Endodermal cell (in vitro differentiated cells): ENCODE results near the gene SP3. TPM values are rescaled to one million over a fixed set of nuclear protein-coding genes. Genes with fewer than 3 reads are reported as not detected.
"Not testable (repeated sequence)": the region's sequence is repeated elsewhere in the genome, so short reads cannot be mapped to it uniquely, and the experiment has no call there.

ENCODE experiments used
- DNase-seq: peaks from one replicate; pipeline ENCODE4 v3.0.0-alpha.2; 2017
- H3K27ac ChIP-seq: 2 replicates; pipeline ENCODE4 v1.5.1; 2013; ENCODE audit warnings: mild to moderate bottlenecking, low read depth, low read length, moderate library complexity
- H3K27me3 ChIP-seq: 2 replicates; pipeline ENCODE4 v1.6.1; 2013; ENCODE audit warnings: mild to moderate bottlenecking, low read length, moderate library complexity; ENCODE audit not compliant: insufficient read depth, control insufficient read depth, poor library complexity, severe bottlenecking
- H3K36me3 ChIP-seq: 2 replicates; pipeline ENCODE4 v1.7.0; 2013; ENCODE audit warnings: mild to moderate bottlenecking, low read length, moderate library complexity; ENCODE audit not compliant: control insufficient read depth, insufficient read depth
- H3K4me1 ChIP-seq: one replicate; pipeline ENCODE4 v1.7.0; 2013; ENCODE audit warnings: low read length; ENCODE audit not compliant: control insufficient read depth, insufficient read depth
- H3K4me3 ChIP-seq: 2 replicates; pipeline ENCODE4 v1.5.1; 2013; ENCODE audit warnings: mild to moderate bottlenecking, low read length, moderate library complexity
- H3K9ac ChIP-seq: 2 replicates; pipeline ENCODE4 v1.6.1; 2013; ENCODE audit warnings: mild to moderate bottlenecking, low read length, moderate library complexity; ENCODE audit not compliant: poor library complexity, severe bottlenecking; ENCODE audit errors: extremely low read depth
- H3K9me3 ChIP-seq: 2 replicates; pipeline ENCODE4 v1.6.1; 2013; ENCODE audit warnings: mild to moderate bottlenecking, low read length, moderate library complexity; ENCODE audit not compliant: control insufficient read depth
- H3K27ac Mint-ChIP-seq: 2 replicates; pipeline ENCODE4 v1.8.0; 2020; ENCODE audit warnings: mixed read lengths
- H3K27me3 Mint-ChIP-seq: 2 replicates; pipeline ENCODE4 v1.8.0; 2021; ENCODE audit warnings: mild to moderate bottlenecking, mixed read lengths; ENCODE audit not compliant: insufficient read depth
- H3K36me3 Mint-ChIP-seq: 2 replicates; pipeline ENCODE4 v1.8.0; 2020; ENCODE audit warnings: low read depth, mixed read lengths
- H3K4me1 Mint-ChIP-seq: 2 replicates; pipeline ENCODE4 v1.8.0; 2020; ENCODE audit warnings: mixed read lengths
- H3K4me3 Mint-ChIP-seq: 2 replicates; pipeline ENCODE4 v1.8.0; 2020; ENCODE audit warnings: mild to moderate bottlenecking, moderate library complexity, mixed read lengths
- H3K9me3 Mint-ChIP-seq: 2 replicates; pipeline ENCODE4 v1.8.0; 2020; ENCODE audit warnings: mild to moderate bottlenecking, mixed read lengths
- WGBS, 2 experiments: methylation state at CpG; one replicate each; pipeline versions ENCODE4 v1.1.5 to v1.1.7; 2013; ENCODE audit warnings: missing lambda C conversion rate in 2 of 2, mixed read lengths in 1 of 2; ENCODE audit not compliant: insufficient coverage in 1 of 2, insufficient read length in 1 of 2; 5-methylcytosine and 5-hydroxymethylcytosine counted together
- total RNA-seq, 2 donors: library from RNA; stranded (reverse); fragmentation: NEBNext Ultra II Directional in 1 of 2; extraction: Animal tissue kit (Norgen Biotek cat#: 25700) in 1 of 2; gene quantifications; 2 replicates in 1 of 2; 3 replicates in 1 of 2; pipeline ENCODE4 v1.2.1, GENCODE V29; 2021
- TF ChIP-seq, protein P1 (sequence below): fragments of 200-600 bp; sonication (generic); conservative IDR thresholded peaks from 2 replicates; pipeline ENCODE4 v1.5.0; 2021; ENCODE audit warnings: antibody characterized with exemption, mild to moderate bottlenecking

SP3 gene
- total RNA-seq, 2 donors from 2014 or later = 80.2 to 83.7 TPM

DNA sequence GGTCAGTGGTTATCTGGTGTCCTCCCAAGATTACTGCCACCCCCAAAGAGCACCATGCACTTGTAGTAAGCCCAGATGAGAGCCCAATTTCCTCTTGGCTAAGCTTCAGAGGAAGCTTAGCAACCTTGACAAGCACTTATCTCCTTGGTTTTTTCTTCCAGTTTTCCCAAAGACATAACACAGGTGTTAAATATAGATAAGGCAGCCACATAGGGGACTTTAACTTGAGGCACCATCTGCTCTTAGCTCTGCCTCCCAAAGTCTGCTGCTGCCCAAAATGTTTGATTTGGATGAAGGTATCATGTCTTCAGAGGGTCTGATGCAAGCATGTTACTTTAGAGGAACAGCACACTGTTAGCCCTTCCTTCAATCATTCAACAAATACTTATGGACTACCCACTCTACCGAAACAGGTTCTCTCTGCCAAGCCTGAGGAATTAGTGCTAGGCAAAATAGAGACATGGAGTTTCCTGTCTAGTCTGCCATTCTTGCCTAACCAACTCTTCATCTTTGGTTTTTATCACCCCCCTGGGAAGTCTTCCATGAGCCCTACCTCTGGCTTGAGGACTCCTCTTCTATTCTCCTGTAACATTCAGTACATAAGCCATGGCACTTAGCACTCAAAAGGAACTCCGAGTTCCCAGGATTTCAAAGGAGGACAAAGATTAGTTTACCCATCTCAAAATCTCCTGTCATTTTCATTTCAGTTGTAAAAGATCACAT, 73.7 kb downstream of the SP3 start:
- no peaks in the 10 kb centered on the region for H3K4me1 ChIP-seq
- DNase-seq = no peak
- H3K27ac ChIP-seq = no peak overlapping the region
- no peak overlapping the region for H3K27ac Mint-ChIP-seq
- 94 to 100% methylated on average over 2 of the region's 2 CpGs for WGBS, 2 experiments
- H3K9me3 ChIP-seq = peaks cover 26% of the 10 kb centered on the region
- H3K4me1 Mint-ChIP-seq = no peaks in the 10 kb centered on the region
- H3K27me3 Mint-ChIP-seq = no peaks in the 10 kb centered on the region
- no peaks in the 10 kb centered on the region for H3K36me3 Mint-ChIP-seq
- no peak overlapping the region for H3K4me3 Mint-ChIP-seq
- H3K36me3 ChIP-seq = no peaks in the 10 kb centered on the region
- H3K27me3 ChIP-seq = no peaks in the 10 kb centered on the region
- H3K9me3 Mint-ChIP-seq = peaks cover 32% of the 10 kb centered on the region
- H3K9ac ChIP-seq = no peak overlapping the region
- no peak overlapping the region for H3K4me3 ChIP-seq
- TF ChIP-seq, protein P1, sequence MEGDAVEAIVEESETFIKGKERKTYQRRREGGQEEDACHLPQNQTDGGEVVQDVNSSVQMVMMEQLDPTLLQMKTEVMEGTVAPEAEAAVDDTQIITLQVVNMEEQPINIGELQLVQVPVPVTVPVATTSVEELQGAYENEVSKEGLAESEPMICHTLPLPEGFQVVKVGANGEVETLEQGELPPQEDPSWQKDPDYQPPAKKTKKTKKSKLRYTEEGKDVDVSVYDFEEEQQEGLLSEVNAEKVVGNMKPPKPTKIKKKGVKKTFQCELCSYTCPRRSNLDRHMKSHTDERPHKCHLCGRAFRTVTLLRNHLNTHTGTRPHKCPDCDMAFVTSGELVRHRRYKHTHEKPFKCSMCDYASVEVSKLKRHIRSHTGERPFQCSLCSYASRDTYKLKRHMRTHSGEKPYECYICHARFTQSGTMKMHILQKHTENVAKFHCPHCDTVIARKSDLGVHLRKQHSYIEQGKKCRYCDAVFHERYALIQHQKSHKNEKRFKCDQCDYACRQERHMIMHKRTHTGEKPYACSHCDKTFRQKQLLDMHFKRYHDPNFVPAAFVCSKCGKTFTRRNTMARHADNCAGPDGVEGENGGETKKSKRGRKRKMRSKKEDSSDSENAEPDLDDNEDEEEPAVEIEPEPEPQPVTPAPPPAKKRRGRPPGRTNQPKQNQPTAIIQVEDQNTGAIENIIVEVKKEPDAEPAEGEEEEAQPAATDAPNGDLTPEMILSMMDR = no peak

DNA sequence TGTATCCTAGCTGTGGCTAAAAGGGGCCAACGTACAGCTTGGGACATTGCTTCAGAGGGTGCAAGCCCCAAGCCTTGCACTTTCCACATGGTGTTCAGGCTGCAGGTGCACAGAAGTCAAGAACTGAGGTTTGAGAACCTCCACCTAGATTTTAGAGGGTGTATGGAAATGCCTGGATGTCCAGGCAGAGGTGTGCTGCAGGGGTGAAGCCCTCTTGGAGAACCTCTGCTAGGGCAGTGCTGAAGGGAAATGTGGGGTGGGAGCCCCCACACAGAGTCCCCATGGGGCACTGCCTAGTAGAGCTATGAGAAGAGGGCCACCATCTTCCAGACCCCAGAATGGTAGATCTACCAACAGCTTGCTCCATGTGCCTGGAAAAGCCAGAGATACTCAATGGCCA, 75.7 kb downstream of the SP3 start:
- not testable (repeated sequence) for H3K4me1 Mint-ChIP-seq, DNase-seq, H3K4me1 ChIP-seq, H3K9ac ChIP-seq, H3K27ac Mint-ChIP-seq, H3K27me3 Mint-ChIP-seq, H3K27ac ChIP-seq, H3K36me3 Mint-ChIP-seq, H3K4me3 ChIP-seq, H3K36me3 ChIP-seq, H3K27me3 ChIP-seq, H3K4me3 Mint-ChIP-seq
- 60 to 91% methylated on average over 1 of the region's 1 CpG for WGBS, 2 experiments
- H3K9me3 ChIP-seq = peaks cover 38% of the 10 kb centered on the region
- peaks cover 46% of the 10 kb centered on the region for H3K9me3 Mint-ChIP-seq

DNA sequence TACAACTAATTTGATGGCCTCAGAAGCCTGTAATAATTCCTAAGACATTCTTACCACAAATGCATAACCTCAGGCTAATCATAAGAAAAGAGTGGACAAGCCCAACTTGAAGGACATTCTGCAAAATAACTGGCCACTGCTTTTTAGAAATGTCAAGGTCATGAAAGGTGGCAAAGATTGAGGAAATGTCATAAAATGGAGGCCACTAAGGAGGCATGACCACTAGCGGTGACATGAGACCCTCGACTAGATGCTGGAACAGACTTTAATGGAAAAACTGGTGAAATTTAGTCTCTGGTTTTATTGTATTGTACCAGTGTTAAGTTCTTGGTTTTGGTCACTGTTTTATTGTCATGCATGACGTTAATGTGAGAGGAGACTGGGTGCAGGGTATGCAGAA, 78.6 kb downstream of the SP3 start:
- Mint-ChIP-seq H3K27ac (no peak overlapping the region), H3K27me3 (no peaks in the 10 kb centered on the region), H3K36me3 (peaks cover 1% of the 10 kb centered on the region), H3K4me3 (no peak overlapping the region), H3K4me1 (no peaks in the 10 kb centered on the region), H3K9me3 (peaks cover 48% of the 10 kb centered on the region)
- no peaks in the 10 kb centered on the region for H3K4me1 ChIP-seq
- H3K9me3 ChIP-seq = peaks cover 38% of the 10 kb centered on the region
- H3K36me3 ChIP-seq = no peaks in the 10 kb centered on the region
- no peak overlapping the region for H3K4me3 ChIP-seq
- H3K9ac ChIP-seq = no peak overlapping the region
- TF ChIP-seq, protein P1 = no peak
- H3K27ac ChIP-seq = no peak overlapping the region
- WGBS, 2 experiments = 93 to 94% methylated on average over 2 to 3 of the region's 3 CpGs
- no peak for DNase-seq
- H3K27me3 ChIP-seq = no peaks in the 10 kb centered on the region
